Neural crest cell (in vitro differentiated cells): ENCODE measurements around the gene SLC7A11. TPM values are rescaled to one million over a fixed set of nuclear protein-coding genes. Genes with fewer than 3 reads are reported as not detected.
A peak's percentile ranks its signal among the peaks of the same experiment; 100 is the strongest.

Experiments used
- DNase-seq: peaks from one replicate; pipeline ENCODE4 v3.0.0; 2021; ENCODE audit warnings: low read depth, mixed read lengths, low spot score
- H3K27ac Mint-ChIP-seq: one replicate; pipeline ENCODE4 v1.8.0; 2021; ENCODE audit warnings: mild to moderate bottlenecking, mixed read lengths; ENCODE audit not compliant: unreplicated experiment
- H3K27me3 Mint-ChIP-seq: 2 replicates; pipeline ENCODE4 v1.8.0; 2021; ENCODE audit warnings: low read depth, mild to moderate bottlenecking, mixed read lengths
- H3K36me3 Mint-ChIP-seq: 2 replicates; pipeline ENCODE4 v1.8.0; 2021; ENCODE audit warnings: low read depth, mild to moderate bottlenecking, mixed read lengths
- H3K4me1 Mint-ChIP-seq: 2 replicates; pipeline ENCODE4 v1.8.0; 2021; ENCODE audit warnings: mixed read lengths
- H3K4me3 Mint-ChIP-seq: one replicate; pipeline ENCODE4 v1.8.0; 2021; ENCODE audit warnings: mild to moderate bottlenecking, mixed read lengths
- H3K9me3 Mint-ChIP-seq: 2 replicates; pipeline ENCODE4 v1.8.0; 2021; ENCODE audit warnings: mixed read lengths
- CTCF ChIP-seq: fragments of 200-600 bp; sonication (generic); conservative IDR thresholded peaks from 2 replicates; pipeline ENCODE4 v1.5.0; 2021; ENCODE audit warnings: antibody characterized with exemption, mild to moderate bottlenecking
- total RNA-seq: library from RNA; stranded (reverse); gene quantifications from 2 replicates; pipeline ENCODE4 v1.2.1, GENCODE V29; 2021

Gene SLC7A11
- total RNA-seq, 1 donor from 2014 or later: 18.7 TPM

- H3K4me1 Mint-ChIP-seq: no peaks in the 10 kb centered on the region
- peak overlapping the region; percentile 3 for H3K27ac Mint-ChIP-seq
- no peak for DNase-seq
- peaks cover 4% of the 10 kb centered on the region for H3K9me3 Mint-ChIP-seq
- no peaks in the 10 kb centered on the region for H3K27me3 Mint-ChIP-seq
- no peak overlapping the region for H3K4me3 Mint-ChIP-seq
- no peak for TF ChIP-seq CTCF
- peaks cover 3% of the 10 kb centered on the region for H3K36me3 Mint-ChIP-seq
Observed at GRCh38 chr4:138115053-138115452, 127.1 kb downstream of the SLC7A11 start.

- DNase-seq: no peak
- Mint-ChIP-seq H3K36me3 (peaks cover under 1% of the 10 kb centered on the region), H3K27me3 (no peaks in the 10 kb centered on the region), H3K4me1 (no peaks in the 10 kb centered on the region), H3K9me3 (peaks cover 1% of the 10 kb centered on the region), H3K27ac (no peak overlapping the region), H3K4me3 (no peak overlapping the region)
- TF ChIP-seq CTCF: no peak
Observed at GRCh38 chr4:138114434-138114833, 127.7 kb downstream of the SLC7A11 start.
